ENCODE measurements around the gene C1orf232.

GRCh38 chr1:26213335-26213905 is 44.7 kb upstream of the C1orf232 start:
- no peak for TF ChIP-seq CTCF (IDR thresholded peaks at IDR 0.05)
- TF ChIP-seq EZH2 (IDR thresholded peaks at IDR 0.05) = no peak

Data from neural progenitor cell (in vitro differentiated cells).